Hepatocyte (in vitro differentiated cells): ENCODE measurements around the gene MTX1. TPM values are rescaled to one million over a fixed set of nuclear protein-coding genes. Genes with fewer than 3 reads are reported as not detected.

ENCODE experiments used
- DNase-seq: peaks from one replicate; pipeline ENCODE4 v3.0.0-alpha.2; 2016; ENCODE audit warnings: low spot score
- H2AFZ ChIP-seq: fragments of 200-600 bp; sonication (generic); 2 replicates; pipeline ENCODE4 v1.6.0; 2016; ENCODE audit warnings: antibody characterized with exemption, mild to moderate bottlenecking
- H3K27ac ChIP-seq: fragments of 200-600 bp; sonication (generic); 2 replicates; pipeline ENCODE4 v1.5.1; 2016; ENCODE audit warnings: mild to moderate bottlenecking
- H3K27me3 ChIP-seq: fragments of 200-600 bp; sonication (generic); 2 replicates; pipeline ENCODE4 v1.6.1; 2016
- H3K36me3 ChIP-seq: fragments of 200-600 bp; sonication (generic); replicated peaks from 2 replicates; pipeline ENCODE4 v1.5.1; 2016; ENCODE audit warnings: low read depth; ENCODE audit not compliant: insufficient read depth
- H3K4me1 ChIP-seq: fragments of 200-600 bp; sonication (generic); 2 replicates; pipeline ENCODE4 v1.5.1; 2016; ENCODE audit warnings: mild to moderate bottlenecking, moderate library complexity; ENCODE audit not compliant: insufficient read depth
- H3K4me2 ChIP-seq: fragments of 200-600 bp; sonication (generic); 2 replicates; pipeline ENCODE4 v1.6.0; 2016
- H3K4me3 ChIP-seq: fragments of 200-600 bp; sonication (generic); 2 replicates; pipeline ENCODE4 v1.5.1; 2016; ENCODE audit warnings: mild to moderate bottlenecking
- H3K79me2 ChIP-seq: fragments of 200-600 bp; sonication (generic); 2 replicates; pipeline ENCODE4 v1.6.0; 2017; ENCODE audit warnings: mild to moderate bottlenecking
- H3K9me2 ChIP-seq: fragments of 200-600 bp; sonication (generic); replicated peaks from 2 replicates; pipeline ENCODE4 v1.6.0; 2017; ENCODE audit warnings: mild to moderate bottlenecking; ENCODE audit not compliant: insufficient read depth
- H3K9me3 ChIP-seq: fragments of 200-600 bp; sonication (generic); 2 replicates; pipeline ENCODE4 v1.5.1; 2016; ENCODE audit warnings: low read depth, mild to moderate bottlenecking
- H4K20me1 ChIP-seq: fragments of 200-600 bp; sonication (generic); 2 replicates; pipeline ENCODE4 v1.6.0; 2016; ENCODE audit warnings: mild to moderate bottlenecking; ENCODE audit not compliant: insufficient read depth, poor library complexity, severe bottlenecking
- CTCF ChIP-seq: fragments of 200-600 bp; sonication (generic); IDR thresholded peaks from 2 replicates; pipeline ENCODE4 v1.5.1; 2016; ENCODE audit warnings: antibody characterized with exemption, mild to moderate bottlenecking; ENCODE audit not compliant: poor library complexity
- EZH2 ChIP-seq: fragments of 200-600 bp; sonication (generic); IDR thresholded peaks from 2 replicates; pipeline ENCODE4 v1.6.1; 2016; ENCODE audit warnings: antibody characterized with exemption, mild to moderate bottlenecking, borderline replicate concordance
- EZH2phosphoT487 ChIP-seq: fragments of 200-600 bp; sonication (generic); IDR thresholded peaks from one replicate; pipeline ENCODE4 v1.6.1; 2018; ENCODE audit warnings: antibody characterized with exemption, mild to moderate bottlenecking, low read depth, moderate library complexity; ENCODE audit not compliant: unreplicated experiment, severe bottlenecking
- WGBS: methylation state at CpG from one replicate; pipeline ENCODE4 v1.1.6; 2016; ENCODE audit warnings: low lambda C conversion rate; ENCODE audit errors: missing lambda C conversion rate; 5-methylcytosine and 5-hydroxymethylcytosine counted together
- polyA plus RNA-seq: library from polyadenylated mRNA; unstranded; fragments of >200 nt; fragmentation: Nextera tagmentation; extraction: Ambion mirVana; gene quantifications from 2 replicates; pipeline ENCODE4 v1.2.1, GENCODE V29; 2016
- total RNA-seq: library from RNA; depleted of rRNA; stranded (reverse); fragments of >200 nt; gene quantifications from 2 replicates; pipeline ENCODE4 v1.2.3, GENCODE V29; 2014

Gene MTX1
- total and polyA plus RNA-seq, 2 experiments from 2014 or later = 42.1 to 78.2 TPM

GRCh38 chr1:155168456-155169210, 39.9 kb upstream of the MTX1 start:
- Histone ChIP-seq H3K27me3 (peaks cover under 1% of the 10 kb centered on the region), H3K4me3 (no peak overlapping the region), H3K36me3 (no peaks in the 10 kb centered on the region), H3K9me2 (no peaks in the 10 kb centered on the region), H3K79me2 (peaks cover 22% of the 10 kb centered on the region), H3K9me3 (no peaks in the 10 kb centered on the region), H4K20me1 (no peaks in the 10 kb centered on the region), H3K4me1 (peaks cover 14% of the 10 kb centered on the region), H3K4me2 (no peak overlapping the region), H2AFZ (no peak overlapping the region), H3K27ac (no peak overlapping the region)
- DNase-seq = no peak
- TF ChIP-seq EZH2 (no peak), CTCF (no peak), EZH2phosphoT487 (no peak)
- 91% methylated on average over 10 of the region's 10 CpGs for WGBS

GRCh38 chr1:155169541-155169940, 39.0 kb upstream of the MTX1 start:
- H3K4me1 ChIP-seq = peaks cover 16% of the 10 kb centered on the region
- H4K20me1 ChIP-seq = no peaks in the 10 kb centered on the region

GRCh38 chr1:155170101-155170785, 38.3 kb upstream of the MTX1 start:
- Histone ChIP-seq H3K79me2 (peaks cover 22% of the 10 kb centered on the region), H2AFZ (no peak overlapping the region), H3K27me3 (peaks cover 5% of the 10 kb centered on the region), H3K27ac (no peak overlapping the region), H4K20me1 (no peaks in the 10 kb centered on the region), H3K9me2 (no peaks in the 10 kb centered on the region), H3K4me3 (no peak overlapping the region), H3K4me2 (no peak overlapping the region), H3K9me3 (no peaks in the 10 kb centered on the region), H3K36me3 (no peaks in the 10 kb centered on the region), H3K4me1 (peaks cover 16% of the 10 kb centered on the region)
- 79% methylated on average over 1 of the region's 2 CpGs for WGBS
- DNase-seq = no peak
- TF ChIP-seq EZH2 (no peak), CTCF (no peak), EZH2phosphoT487 (no peak)

More at GRCh38 chr1:155169541-155169940, 39.0 kb upstream of the MTX1 start:
- Histone ChIP-seq H2AFZ (no peak overlapping the region), H3K9me2 (no peaks in the 10 kb centered on the region), H3K9me3 (no peaks in the 10 kb centered on the region), H3K79me2 (peaks cover 22% of the 10 kb centered on the region), H3K4me2 (no peak overlapping the region), H3K27ac (no peak overlapping the region), H3K4me3 (no peak overlapping the region), H3K27me3 (peaks cover 5% of the 10 kb centered on the region), H3K36me3 (no peaks in the 10 kb centered on the region)
- WGBS = 92% methylated on average over 5 of the region's 5 CpGs
- TF ChIP-seq EZH2 (no peak), CTCF (no peak), EZH2phosphoT487 (no peak)
- no peak for DNase-seq
